Endothelial cell of umbilical vein (primary cell): ENCODE results near the gene FAM193A. TPM values are rescaled to one million over a fixed set of nuclear protein-coding genes. Genes with fewer than 3 reads are reported as not detected.

Experiments used
- BruUV-seq: library from RNA; stranded (reverse); fragments of 400-500 nt; replicated peaks from 2 replicates; lab custom pipeline; 2021; lab: Mats Ljungman, UMichigan
- CTCF ChIA-PET: fragments of 300-600, 350-600 bp; sonication (Branson Sonifier 250); formaldehyde crosslinking; loops from one replicate; lab custom pipeline; 2021; ENCODE audit warnings: antibody characterized with exemption, inconsistent platforms; lab: Charles Lee
- POLR2A ChIA-PET: fragments of 300-600, 350-600 bp; sonication (Branson Sonifier 250); formaldehyde crosslinking; loops from one replicate; lab custom pipeline; 2021; ENCODE audit warnings: antibody characterized with exemption, inconsistent platforms; lab: Charles Lee
- DNase-seq: peaks from one replicate; pipeline ENCODE4 v3.0.0-alpha.2; 2011; ENCODE audit warnings: low read depth, low spot score
- FAIRE-seq: peaks from 2 replicates; lab custom pipeline; 2011; peaks lifted over from hg19 to GRCh38; lab: Jason Lieb, UNC
- H2AFZ ChIP-seq: 2 replicates; pipeline ENCODE4 v1.6.0; 2012; ENCODE audit warnings: low read depth, low read length, control low read depth, inconsistent platforms
- H3K27ac ChIP-seq: 2 replicates; pipeline ENCODE4 v1.5.1; 2011; ENCODE audit warnings: low read depth, mild to moderate bottlenecking, control low read depth, low read length, moderate library complexity; ENCODE audit not compliant: insufficient read depth
- H3K27me3 ChIP-seq, 2 experiments: 2 replicates each; pipeline versions ENCODE4 v1.6.0 to v1.6.1; 2011; ENCODE audit warnings: low read length in 2 of 2, mixed read lengths in 1 of 2; ENCODE audit not compliant: control insufficient read depth in 2 of 2, insufficient read depth in 2 of 2
- H3K36me3 ChIP-seq, 2 experiments: 2 replicates in 1 of 2; 3 replicates in 1 of 2; pipeline ENCODE4 v1.5.1; 2011; ENCODE audit warnings: low read length in 2 of 2, mild to moderate bottlenecking in 1 of 2, moderate library complexity in 1 of 2; ENCODE audit not compliant: control insufficient read depth in 2 of 2, insufficient read depth in 2 of 2; ENCODE audit errors: extremely low read depth in 1 of 2
- H3K4me1 ChIP-seq: 3 replicates; pipeline ENCODE4 v1.5.1; 2011; ENCODE audit warnings: mild to moderate bottlenecking, low read length; ENCODE audit not compliant: control insufficient read depth, insufficient read depth; ENCODE audit errors: extremely low read depth
- H3K4me2 ChIP-seq: 2 replicates; pipeline ENCODE4 v1.6.1; 2011; ENCODE audit warnings: low read length, control low read depth, mixed read lengths; ENCODE audit not compliant: insufficient read depth
- H3K4me3 ChIP-seq, 3 experiments: fragments of 200-600 bp in 1 of 3; sonication (generic), shearing (Covaris generic) in 1 of 3; replicated peaks in 1 of 3; 2 replicates each; pipeline ENCODE4 v1.5.1; 2011 to 2016; ENCODE audit warnings: control low read depth in 3 of 3, low read length in 3 of 3, mild to moderate bottlenecking in 2 of 3, inconsistent platforms in 1 of 3, low read depth in 1 of 3, moderate library complexity in 1 of 3; ENCODE audit not compliant: insufficient read depth in 1 of 3
- H3K79me2 ChIP-seq: 2 replicates; pipeline ENCODE4 v1.6.0; 2012; ENCODE audit warnings: low read length, inconsistent platforms; ENCODE audit not compliant: control insufficient read depth, insufficient read depth
- H3K9ac ChIP-seq: replicated peaks from 2 replicates; pipeline ENCODE3; 2011; ENCODE audit warnings: low read length, control low read depth; ENCODE audit not compliant: insufficient read depth; ENCODE audit errors: extremely low read depth
- H3K9me1 ChIP-seq: replicated peaks from 3 replicates; pipeline ENCODE4 v1.6.0; 2011; ENCODE audit warnings: mild to moderate bottlenecking, low read length; ENCODE audit not compliant: control insufficient read depth, insufficient read depth; ENCODE audit errors: extremely low read depth
- H3K9me3 ChIP-seq: replicated peaks from 2 replicates; pipeline ENCODE4 v1.5.1; 2012; ENCODE audit warnings: low read length, inconsistent platforms; ENCODE audit not compliant: control insufficient read depth, insufficient read depth
- H4K20me1 ChIP-seq: replicated peaks from 2 replicates; pipeline ENCODE3; 2011; ENCODE audit warnings: mild to moderate bottlenecking, low read length; ENCODE audit not compliant: control insufficient read depth, insufficient read depth; ENCODE audit errors: extremely low read depth
- CTCF ChIP-seq, 2 donors: IDR thresholded peaks; 1 replicate in 1 of 2; 2 replicates in 1 of 2; pipeline ENCODE4 v1.5.1; 2011; ENCODE audit warnings: low read length in 2 of 2, mild to moderate bottlenecking in 2 of 2, moderate library complexity in 2 of 2, control low read depth in 1 of 2, inconsistent platforms in 1 of 2, low read depth in 1 of 2; ENCODE audit not compliant: insufficient read depth in 1 of 2; ENCODE audit errors: extremely low read depth in 1 of 2
- EZH2 ChIP-seq: IDR thresholded peaks from 2 replicates; pipeline ENCODE4 v1.6.1; 2012; ENCODE audit warnings: borderline replicate concordance, low read depth, mild to moderate bottlenecking, moderate library complexity, low read length, inconsistent platforms; ENCODE audit not compliant: severe bottlenecking
- FOS ChIP-seq: IDR thresholded peaks from 2 replicates; pipeline ENCODE4 v1.6.1; 2011; ENCODE audit warnings: mild to moderate bottlenecking, low read length, moderate library complexity, borderline replicate concordance; ENCODE audit not compliant: insufficient read depth
- GATA2 ChIP-seq: IDR thresholded peaks from 2 replicates; pipeline ENCODE4 v1.7.0; 2011; ENCODE audit warnings: low read depth, mild to moderate bottlenecking, moderate library complexity, mixed read lengths, low read length; ENCODE audit not compliant: insufficient read length, insufficient read depth
- JUN ChIP-seq: IDR thresholded peaks from 2 replicates; pipeline ENCODE4 v1.6.1; 2011; ENCODE audit warnings: borderline replicate concordance, low read depth; ENCODE audit not compliant: insufficient read length, insufficient read depth
- MYC ChIP-seq: IDR thresholded peaks from one replicate; pipeline ENCODE4 v1.6.1; 2011; ENCODE audit warnings: mild to moderate bottlenecking, low read depth, low read length
- POLR2A ChIP-seq: IDR thresholded peaks from 2 replicates; pipeline ENCODE4 v1.6.1; 2012; ENCODE audit warnings: low read depth, mild to moderate bottlenecking, control low read depth, low read length
- POLR2AphosphoS5 ChIP-seq: IDR thresholded peaks from 2 replicates; pipeline ENCODE4 v1.6.1; 2012; ENCODE audit warnings: low read depth, mild to moderate bottlenecking, control low read depth, low read length, moderate library complexity; ENCODE audit not compliant: insufficient read depth
- dilution Hi-C: fragments of 300-500 bp; cut with MboI; formaldehyde crosslinking; loops from one replicate; pipeline ENCODE4 v1.15.0; 2019; ENCODE audit warnings: low sequenced_read_pairs; ENCODE audit not compliant: extremely low pct_ligation_motif_present
- intact Hi-C: fragments of 100-400 bp; cut with micrococcal nuclease; formaldehyde crosslinking; loops from one replicate; pipeline ENCODE4 v1.10.0; 2022
- polyA plus RNA-seq, 4 experiments: library from polyadenylated mRNA; depleted of rRNA in 3 of 4; stranded (reverse) in 3 of 4; unstranded in 1 of 4; fragments of >200 nt; gene quantifications; 2 replicates each; pipeline versions ENCODE4 v1.2.1 to v1.2.3, GENCODE V29; 2011 to 2012; ENCODE audit warnings: missing spikeins in 1 of 4
- total RNA-seq: library from RNA; stranded (reverse); gene quantifications from 2 replicates; pipeline ENCODE4 v1.2.3, GENCODE V29; 2021
- TF ChIP-seq, protein P1 (sequence below): IDR thresholded peaks from 2 replicates; pipeline ENCODE4 v1.6.1; 2011; ENCODE audit not compliant: insufficient read depth, insufficient read length

The FAM193A gene
- total and polyA plus RNA-seq, 2 donors (not counting 3 experiments of a cell fraction or from before 2014, with no cell fraction given), result 12.3 to 32.1 TPM

DNA sequence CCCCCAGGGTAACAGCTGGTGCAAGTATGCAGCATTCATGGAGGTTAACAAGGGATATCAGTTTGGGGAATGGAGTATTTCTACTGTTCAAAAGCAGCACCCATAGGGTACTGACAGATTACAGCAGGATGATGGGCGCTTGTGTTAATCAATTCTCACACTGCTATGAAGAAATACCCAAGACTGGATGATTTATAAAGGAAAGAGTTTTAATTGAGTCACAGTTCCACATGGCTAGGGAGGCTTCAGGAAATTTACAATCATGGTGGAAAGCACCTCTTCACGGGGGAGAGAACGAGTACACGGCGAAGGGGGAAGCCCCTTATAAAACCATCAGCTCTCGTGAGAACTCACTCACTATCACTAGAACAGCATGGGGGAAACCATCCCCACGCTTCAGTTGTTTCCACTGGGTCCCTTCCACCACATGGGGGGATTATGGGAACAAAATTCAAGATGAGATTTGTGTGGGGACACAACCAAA, 155.5 kb downstream of the FAM193A start:
- TF ChIP-seq CTCF (IDR thresholded peaks at IDR 0.05; ENCODE audit: extremely low read depth in 1 of 2, insufficient read depth in 1 of 2, low read depth in 1 of 2, low read length in 2 of 2), result no peak
- no peak for TF ChIP-seq JUN
- TF ChIP-seq EZH2, result no peak
- TF ChIP-seq POLR2A, result no peak
- no peak for TF ChIP-seq GATA2
- TF ChIP-seq MYC, result no peak
- TF ChIP-seq FOS, result no peak
- TF ChIP-seq POLR2AphosphoS5, result no peak
- TF ChIP-seq, protein P1, sequence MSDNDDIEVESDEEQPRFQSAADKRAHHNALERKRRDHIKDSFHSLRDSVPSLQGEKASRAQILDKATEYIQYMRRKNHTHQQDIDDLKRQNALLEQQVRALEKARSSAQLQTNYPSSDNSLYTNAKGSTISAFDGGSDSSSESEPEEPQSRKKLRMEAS, result no peak
- Histone ChIP-seq H3K36me3 (peaks cover 2 to 40% of the 10 kb centered on the region in 2 experiments), H3K4me3 (no peak overlapping the region), H3K4me2 (no peak overlapping the region), H3K9me3 (no peaks in the 10 kb centered on the region), H3K27me3 (no peaks in the 10 kb centered on the region), H3K27ac (no peak overlapping the region), H3K4me1 (no peaks in the 10 kb centered on the region), H3K9ac (no peak overlapping the region), H3K9me1 (no peaks in the 10 kb centered on the region), H4K20me1 (no peaks in the 10 kb centered on the region), H2AFZ (no peak overlapping the region), H3K79me2 (no peaks in the 10 kb centered on the region)
- DNase-seq, result no peak
- ChIA-PET POLR2A (interaction anchor here (0.6 kb wide), 1 partner anchor 9 kb away, joined by 3 read pairs; no protein-coding TSS in a partner anchor), CTCF (interaction anchor here (1.0 kb wide), 1 partner anchor 22 kb away, joined by 3 read pairs; no protein-coding TSS in a partner anchor)
- FAIRE-seq, result no peak
- BruUV-seq, result no TSS peak
- intact Hi-C loops (no loop called here), dilution Hi-C loops (no loop called here)
